Keratinocyte (primary cell): ENCODE measurements around the gene H3-3A. TPM values are rescaled to one million over a fixed set of nuclear protein-coding genes. Genes with fewer than 3 reads are reported as not detected.

Source experiments
- DNase-seq: peaks from one replicate; pipeline ENCODE4 v3.0.0-alpha.2; 2011; ENCODE audit warnings: low read depth, missing footprints, low spot score
- FAIRE-seq: peaks from 2 replicates; lab custom pipeline; 2011; peaks lifted over from hg19 to GRCh38; lab: Jason Lieb, UNC
- H2AFZ ChIP-seq: 2 replicates; pipeline ENCODE4 v1.6.0; 2012; ENCODE audit warnings: low read length, control low read depth, inconsistent platforms; ENCODE audit not compliant: control insufficient read depth
- H3K27ac ChIP-seq: 2 replicates; pipeline ENCODE4 v1.5.1; 2011; ENCODE audit warnings: low read length; ENCODE audit not compliant: control insufficient read depth, insufficient read depth
- H3K27me3 ChIP-seq: 3 replicates; pipeline ENCODE4 v1.6.0; 2011; ENCODE audit warnings: low read length; ENCODE audit not compliant: control insufficient read depth, insufficient read depth; ENCODE audit errors: extremely low read depth
- H3K36me3 ChIP-seq, 2 experiments: 2 replicates in 1 of 2; 3 replicates in 1 of 2; pipeline ENCODE4 v1.5.1; 2011; ENCODE audit warnings: low read length in 2 of 2, mild to moderate bottlenecking in 1 of 2; ENCODE audit not compliant: control insufficient read depth in 2 of 2, insufficient read depth in 2 of 2; ENCODE audit errors: extremely low read depth in 1 of 2
- H3K4me1 ChIP-seq: 3 replicates; pipeline ENCODE4 v1.5.1; 2011; ENCODE audit warnings: low read length; ENCODE audit not compliant: control insufficient read depth, insufficient read depth; ENCODE audit errors: extremely low read depth
- H3K4me2 ChIP-seq: 3 replicates; pipeline ENCODE4 v1.6.0; 2011; ENCODE audit warnings: low read depth, low read length; ENCODE audit not compliant: control insufficient read depth, insufficient read depth; ENCODE audit errors: extremely low read depth
- H3K4me3 ChIP-seq, 3 experiments: fragments of 200-600 bp in 1 of 3; sonication (generic) in 1 of 3; 2 replicates in 2 of 3; 3 replicates in 1 of 3; pipeline ENCODE4 v1.5.1; 2011 to 2016; ENCODE audit warnings: low read length in 3 of 3, mild to moderate bottlenecking in 3 of 3, control low read depth in 2 of 3, inconsistent platforms in 1 of 3, low read depth in 1 of 3, mixed read lengths in 1 of 3, mixed run types in 1 of 3, moderate library complexity in 1 of 3; ENCODE audit not compliant: control insufficient read depth in 2 of 3, insufficient read depth in 2 of 3; ENCODE audit errors: extremely low read depth in 1 of 3
- H3K79me2 ChIP-seq: 2 replicates; pipeline ENCODE4 v1.6.0; 2012; ENCODE audit warnings: low read length; ENCODE audit not compliant: control insufficient read depth, insufficient read depth
- H3K9ac ChIP-seq: 3 replicates; pipeline ENCODE4 v1.6.0; 2011; ENCODE audit warnings: low read length; ENCODE audit not compliant: control insufficient read depth, insufficient read depth; ENCODE audit errors: extremely low read depth
- H3K9me1 ChIP-seq: 3 replicates; pipeline ENCODE4 v1.6.0; 2011; ENCODE audit warnings: low read length; ENCODE audit not compliant: control insufficient read depth, insufficient read depth; ENCODE audit errors: extremely low read depth
- H3K9me3 ChIP-seq: 2 replicates; pipeline ENCODE4 v1.5.1; 2012; ENCODE audit warnings: low read depth, low read length; ENCODE audit not compliant: control insufficient read depth
- H4K20me1 ChIP-seq: 3 replicates; pipeline ENCODE4 v1.6.0; 2011; ENCODE audit warnings: low read length; ENCODE audit not compliant: control insufficient read depth, insufficient read depth; ENCODE audit errors: extremely low read depth
- CTCF ChIP-seq, 3 experiments: IDR thresholded peaks in 1 of 3; conservative IDR thresholded peaks in 1 of 3; optimal IDR thresholded peaks in 1 of 3; 2 replicates in 2 of 3; 3 replicates in 1 of 3; pipeline versions ENCODE3 to v1.5.1; 2011; ENCODE audit warnings: low read length in 3 of 3, mild to moderate bottlenecking in 3 of 3, moderate library complexity in 2 of 3, control low read depth in 1 of 3, inconsistent platforms in 1 of 3; ENCODE audit not compliant: insufficient read depth in 2 of 3; ENCODE audit errors: extremely low read depth in 1 of 3
- EZH2 ChIP-seq: IDR thresholded peaks from one replicate; pipeline ENCODE4 v1.6.1; 2012; ENCODE audit warnings: inconsistent platforms, mild to moderate bottlenecking, low read length, moderate library complexity
- dilution Hi-C: fragments of 300-500 bp; cut with MboI; formaldehyde crosslinking; loops from one replicate; pipeline ENCODE4 v1.7.0; 2020; ENCODE audit warnings: low sequenced_read_pairs; ENCODE audit not compliant: extremely low pct_ligation_motif_present
- polyA plus RNA-seq, 5 experiments: library from polyadenylated mRNA; depleted of rRNA in 3 of 5; stranded (reverse) in 3 of 5; stranded (forward) in 1 of 5; unstranded in 1 of 5; fragments of >200 nt; gene quantifications; 1 replicate in 1 of 5; 2 replicates in 3 of 5; 3 replicates in 1 of 5; pipeline versions ENCODE4 v1.2.1 to v1.2.3, GENCODE V29; 2011 to 2012; ENCODE audit warnings: missing spikeins in 2 of 5, low read depth in 1 of 5, low replicate concordance in 1 of 5

The H3-3A gene
- polyA plus RNA-seq, 1 donor (not counting 4 experiments of a cell fraction or from before 2014, with no cell fraction given): 291 TPM

- no peak overlapping the region for H3K4me2 ChIP-seq
- peaks cover 19% of the 10 kb centered on the region for H3K4me1 ChIP-seq
- no peaks in the 10 kb centered on the region for H3K79me2 ChIP-seq
- H3K4me3 ChIP-seq: no peak overlapping the region
- H3K9ac ChIP-seq: no peak overlapping the region
- H3K36me3 ChIP-seq: no peaks in the 10 kb centered on the region
- H2AFZ ChIP-seq: no peak overlapping the region
- DNase-seq (no peak), FAIRE-seq (no peak)
- H3K27ac ChIP-seq: no peak overlapping the region
- dilution Hi-C loops: no loop called here
- H3K9me3 ChIP-seq: no peaks in the 10 kb centered on the region
- no peaks in the 10 kb centered on the region for H3K27me3 ChIP-seq
- no peaks in the 10 kb centered on the region for H4K20me1 ChIP-seq
- TF ChIP-seq CTCF (optimal IDR thresholded peaks at IDR 0.05 in 1 of 3, IDR thresholded peaks at IDR 0.05 in 1 of 3, conservative IDR thresholded peaks at IDR 0.05 in 1 of 3; ENCODE audit: extremely low read depth in 1 of 3, insufficient read depth in 2 of 3, low read length in 3 of 3) (no peak), EZH2 (no peak)
- H3K9me1 ChIP-seq: no peaks in the 10 kb centered on the region
These were observed 56.7 kb downstream of the H3-3A start for GRCh38 chr1:226119169-226119568.

DNA sequence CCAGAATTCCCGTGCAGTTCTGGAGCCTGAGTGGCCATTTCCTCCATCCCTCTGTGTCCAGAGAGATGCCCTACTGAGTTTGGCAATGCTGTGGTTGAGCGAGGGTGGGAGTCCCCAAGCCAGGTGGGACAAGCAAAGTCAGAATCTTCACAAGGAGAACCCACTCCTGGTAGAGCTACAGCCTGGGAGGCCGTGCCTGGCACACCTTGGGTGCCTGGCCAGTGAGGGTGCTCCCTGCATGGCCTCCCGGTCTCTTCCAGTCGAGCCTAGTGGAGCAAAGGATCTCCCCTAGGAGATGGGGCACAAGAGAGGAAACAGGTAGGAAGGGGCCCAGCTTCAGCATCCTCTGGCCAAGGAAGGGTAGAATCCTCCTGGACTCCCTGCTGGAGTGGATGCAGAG, 57.9 kb downstream of the H3-3A start:
- no peak overlapping the region for H3K27ac ChIP-seq
- peaks cover 29% of the 10 kb centered on the region for H3K4me1 ChIP-seq
- no peaks in the 10 kb centered on the region for H3K79me2 ChIP-seq
- no peak overlapping the region for H2AFZ ChIP-seq
- H3K27me3 ChIP-seq: no peaks in the 10 kb centered on the region
- no peak for TF ChIP-seq EZH2
- no peak for TF ChIP-seq CTCF (optimal IDR thresholded peaks at IDR 0.05 in 1 of 3, IDR thresholded peaks at IDR 0.05 in 1 of 3, conservative IDR thresholded peaks at IDR 0.05 in 1 of 3; ENCODE audit: extremely low read depth in 1 of 3, insufficient read depth in 2 of 3, low read length in 3 of 3)
- H3K4me3 ChIP-seq: no peak overlapping the region
- H4K20me1 ChIP-seq: no peaks in the 10 kb centered on the region
- no peak for FAIRE-seq
- H3K9me1 ChIP-seq: no peaks in the 10 kb centered on the region
- no peak for DNase-seq
- dilution Hi-C loops: no loop called here
- no peaks in the 10 kb centered on the region for H3K36me3 ChIP-seq
- no peak overlapping the region for H3K9ac ChIP-seq
- H3K9me3 ChIP-seq: no peaks in the 10 kb centered on the region
- H3K4me2 ChIP-seq: no peak overlapping the region
